CD4-positive, alpha-beta T cell treated with Interferon alpha-2 for 1 hour (primary cell): Measurements from ENCODE around the gene APELA.
"Not testable (repeated sequence)": the region's sequence is repeated elsewhere in the genome, so short reads cannot be mapped to it uniquely, and the experiment has no call there.

Experiments used
- DNase-seq, 2 donors: peaks; one replicate each; pipeline ENCODE4 v3.0.0-alpha.2; 2020 to 2022

Gene APELA

DNA sequence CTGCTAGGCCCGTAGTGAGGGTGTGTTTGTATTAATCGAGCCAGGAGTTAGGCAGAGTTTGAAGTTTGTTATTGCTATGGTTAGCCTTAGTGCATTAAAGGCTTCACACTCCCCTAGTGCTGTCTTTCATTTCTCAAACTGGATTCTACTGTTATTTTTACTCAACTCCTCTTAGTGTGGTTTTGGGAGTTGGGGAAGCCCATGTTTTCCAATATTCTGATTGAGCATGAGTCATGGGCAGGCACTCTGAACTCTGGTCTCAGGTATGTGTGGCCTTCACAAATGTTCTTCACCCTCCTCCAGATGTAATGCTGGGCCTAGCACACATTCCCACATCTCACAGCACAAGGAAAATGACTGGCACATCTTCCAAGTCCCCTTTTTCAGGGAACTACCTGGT, 50.1 kb downstream of the APELA start:
- DNase-seq: not testable (repeated sequence)

DNA sequence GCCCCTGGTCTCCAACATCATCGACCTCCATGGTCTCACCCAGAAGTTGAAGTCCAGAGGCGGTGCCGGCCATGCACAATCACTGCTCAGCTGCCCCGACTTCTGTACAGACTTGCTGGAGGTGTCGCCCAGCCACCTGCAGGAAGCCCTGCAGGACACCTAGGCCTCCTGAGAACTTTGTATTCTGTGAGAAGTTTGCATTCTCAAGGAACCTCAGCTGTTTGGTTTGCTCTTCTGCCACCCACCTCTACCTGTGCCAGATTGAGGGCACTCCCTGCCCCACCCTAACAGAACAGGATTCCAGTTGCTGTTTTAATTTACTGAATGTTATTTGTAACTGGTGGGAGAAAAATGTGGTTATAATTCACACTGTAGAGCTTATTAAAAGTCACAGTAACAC, 53.7 kb downstream of the APELA start:
- DNase-seq: no peak

DNA sequence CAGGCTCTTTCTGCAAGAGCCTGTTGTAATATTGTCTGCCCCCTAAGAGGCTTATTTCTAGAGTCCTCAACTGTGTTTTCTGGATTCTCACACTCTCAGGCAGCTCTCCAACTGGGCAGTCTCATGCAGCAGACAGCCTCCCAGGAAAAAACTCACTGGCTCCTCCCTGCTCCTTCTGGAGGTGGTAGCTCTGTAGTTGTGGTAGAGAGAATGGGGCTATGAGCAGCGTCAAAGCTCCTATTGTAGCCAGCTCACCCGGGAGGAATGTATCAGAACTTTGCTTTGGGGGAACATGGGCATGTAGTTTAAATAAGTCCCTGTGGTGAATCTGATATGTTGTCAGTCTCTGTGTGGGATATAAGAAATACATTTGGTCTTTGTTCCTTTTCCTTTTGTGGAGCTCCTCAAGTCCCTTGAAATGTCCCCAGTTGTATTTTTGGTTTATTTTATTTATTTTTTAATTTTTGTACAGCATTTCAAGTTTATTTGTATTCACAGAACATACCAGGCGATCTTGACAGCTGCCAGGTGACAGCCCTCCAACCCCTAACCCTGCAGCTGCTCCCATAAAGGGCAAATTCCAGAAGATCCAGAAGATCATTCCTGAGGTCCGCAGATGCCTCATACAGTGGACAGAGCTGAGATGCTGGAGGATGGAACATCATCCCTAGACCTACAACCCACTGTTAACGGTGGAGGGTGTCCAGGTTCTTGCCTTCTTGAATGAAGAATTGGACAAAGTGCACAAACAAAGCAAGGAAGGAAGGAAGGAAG, 54.8 kb downstream of the APELA start:
- no peak for DNase-seq

DNA sequence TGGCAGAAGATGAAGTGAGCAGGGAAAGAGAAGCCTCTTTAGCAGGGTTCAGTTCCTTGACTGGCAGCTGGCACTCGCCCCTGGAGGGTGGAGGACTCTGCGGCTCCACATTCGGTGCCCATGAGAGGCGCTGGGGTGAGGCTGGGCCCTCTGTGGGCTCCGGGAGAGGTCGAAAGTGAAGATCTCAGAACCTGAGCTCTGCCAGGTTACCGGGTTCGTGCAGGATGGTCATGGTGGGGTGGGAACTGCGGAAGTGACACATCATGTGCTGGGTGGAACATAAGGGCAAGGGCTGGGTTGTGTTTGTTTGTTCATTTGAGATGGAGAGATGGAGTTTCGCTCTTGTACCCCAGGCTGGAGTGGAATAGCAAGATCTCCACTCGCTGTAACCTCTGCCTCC, 56.3 kb downstream of the APELA start:
- no peak for DNase-seq

DNA sequence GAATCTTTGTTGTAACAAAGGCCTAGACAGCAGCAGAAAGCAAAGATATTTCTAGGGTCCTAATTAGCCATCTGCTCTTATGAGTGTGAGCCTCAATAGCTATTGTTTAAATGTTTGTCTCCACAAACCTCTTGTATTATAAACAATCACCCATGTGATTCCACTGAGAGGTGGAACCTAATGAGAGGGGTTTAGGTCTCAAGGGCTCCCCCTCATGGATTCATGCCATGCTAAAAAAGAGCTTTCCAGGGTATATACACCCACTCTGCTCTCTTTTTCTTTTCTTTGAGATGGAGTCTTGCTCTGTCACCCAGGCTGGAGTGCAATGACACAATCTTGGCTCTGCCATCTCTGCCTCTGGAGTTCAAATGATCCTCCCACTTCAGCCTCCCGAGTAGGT, 58.4 kb downstream of the APELA start:
- no peak for DNase-seq

DNA sequence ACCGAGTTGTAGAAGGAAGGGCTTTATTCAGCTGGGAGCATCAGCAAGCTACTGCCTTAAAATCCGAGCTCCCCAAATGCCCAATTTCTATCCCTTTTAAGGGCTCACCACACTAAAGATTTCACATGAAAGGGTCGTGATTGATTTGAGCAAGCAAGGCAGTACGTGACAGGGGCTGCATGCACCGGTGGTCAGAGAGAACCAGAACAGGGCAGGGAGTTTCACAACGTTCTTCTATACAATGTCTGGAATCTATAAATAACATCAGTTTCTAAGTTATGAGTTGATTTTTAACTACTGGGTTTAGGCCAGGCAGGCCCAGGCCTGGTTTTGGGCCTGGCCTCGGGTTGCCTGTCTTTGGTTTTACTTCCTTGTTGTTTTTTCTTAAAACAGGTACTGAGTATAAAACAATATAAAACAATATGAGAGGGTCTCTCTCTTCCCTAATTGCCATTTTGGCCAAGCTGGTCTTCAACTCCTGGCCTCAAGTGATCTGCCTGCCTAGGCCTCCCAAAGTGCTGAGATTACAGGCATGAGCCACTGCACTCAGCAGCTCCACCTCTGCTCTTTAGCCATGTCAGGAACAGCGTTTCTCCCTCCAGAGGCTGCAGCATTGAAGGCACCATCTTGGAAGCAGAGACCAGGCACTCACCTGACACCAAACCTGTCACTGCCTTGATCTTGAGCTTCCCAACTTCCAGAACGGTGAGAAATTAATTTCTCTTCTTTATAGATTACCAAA, 59.1 kb downstream of the APELA start:
- not testable (repeated sequence) for DNase-seq

DNA sequence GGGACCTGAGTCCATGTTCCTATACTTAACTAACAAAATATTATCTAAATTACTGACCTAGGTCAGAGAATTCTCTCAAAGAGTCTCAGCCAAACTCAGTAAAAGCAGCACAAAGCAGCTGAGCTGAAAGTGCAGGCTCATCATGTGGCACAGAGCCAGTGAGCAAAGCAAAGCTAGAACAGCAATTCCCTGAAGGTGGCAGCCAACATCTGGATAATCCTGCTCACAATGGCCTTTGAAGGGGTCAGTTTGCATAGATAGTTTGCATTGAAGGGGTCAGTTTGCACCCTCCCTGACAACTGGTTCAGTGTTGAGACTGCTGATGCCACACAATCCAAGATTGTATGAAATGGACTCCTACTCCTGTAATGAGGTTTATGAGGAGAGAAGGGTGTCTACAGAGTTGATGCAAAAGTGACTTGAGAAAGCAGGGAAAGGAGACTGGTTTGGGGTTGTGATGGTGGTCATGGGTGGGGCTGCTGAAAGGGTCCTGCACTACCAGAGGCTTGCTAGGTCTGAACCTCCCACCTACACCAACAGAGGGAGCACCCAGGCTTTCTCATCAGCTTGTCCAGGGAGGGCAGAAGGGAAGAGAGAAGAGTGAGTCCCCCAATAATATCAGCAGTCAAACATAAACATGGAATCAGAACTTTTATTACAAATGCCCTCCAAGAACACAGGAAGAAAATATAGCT, 60.7 kb downstream of the APELA start:
- DNase-seq: no peak

DNA sequence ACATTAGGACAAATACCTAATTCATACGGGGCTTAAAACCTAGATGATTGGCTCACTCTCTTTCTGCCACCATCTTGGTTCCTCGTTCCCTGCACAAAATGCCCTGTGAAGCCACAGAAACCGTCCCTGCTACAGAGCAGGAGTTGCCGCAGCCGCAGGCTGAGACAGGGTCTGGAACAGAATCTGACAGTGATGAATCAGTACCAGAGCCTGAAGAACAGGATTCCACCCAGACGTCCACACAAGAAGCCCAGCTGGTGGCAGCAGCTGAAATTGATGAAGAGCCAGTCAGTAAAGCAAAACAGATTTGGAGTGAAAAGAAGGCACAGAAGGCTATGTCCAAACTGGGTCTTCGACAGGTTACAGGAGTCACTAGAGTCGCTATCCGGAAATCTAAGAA, 66.2 kb downstream of the APELA start:
- DNase-seq: no peak

DNA sequence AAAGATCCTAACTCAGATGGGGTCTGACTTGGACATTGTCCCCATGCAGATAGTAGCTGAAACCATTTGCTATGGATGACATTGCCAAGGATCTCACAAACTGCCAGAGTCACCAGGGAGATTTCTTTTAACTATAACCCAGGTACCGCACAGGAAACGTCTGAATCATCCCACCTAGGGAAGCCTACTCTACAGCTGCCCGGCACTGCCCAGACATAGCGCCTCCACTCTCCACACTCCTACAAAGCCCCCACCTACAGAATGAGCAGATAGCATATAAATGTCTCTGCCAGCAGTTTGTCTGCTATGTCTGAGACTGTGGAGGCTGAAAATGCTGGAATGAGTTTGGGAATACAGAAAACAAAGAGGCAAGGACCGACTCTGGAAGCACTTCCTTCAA, 68.2 kb downstream of the APELA start:
- DNase-seq: no peak

DNA sequence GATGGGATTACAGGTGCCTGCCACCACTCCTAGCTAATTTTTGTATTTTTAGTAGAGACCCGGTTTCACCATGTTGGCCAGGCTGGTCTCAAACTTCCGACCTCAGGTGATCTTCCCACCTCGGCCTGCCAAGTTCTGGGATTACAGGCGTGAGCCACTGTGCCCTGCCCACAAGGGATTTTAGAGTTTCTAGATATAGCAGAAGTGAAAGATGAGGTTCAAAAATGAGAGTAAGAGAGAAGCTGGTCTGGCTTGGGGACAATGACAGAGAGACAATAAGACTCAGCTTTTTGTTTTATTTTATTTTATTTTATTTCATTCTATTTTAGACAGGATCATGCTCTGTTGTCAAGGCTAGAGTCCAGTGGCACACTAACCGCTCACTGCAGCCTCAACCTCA, 69.8 kb downstream of the APELA start:
- DNase-seq: no peak
